ENCODE results near the gene NCOR1. TPM values are rescaled to one million over a fixed set of nuclear protein-coding genes. Genes with fewer than 3 reads are reported as not detected.

Gene NCOR1
- total and polyA plus RNA-seq, 2 of the 8 experiments (the other 6 are each of a cell fraction or from before 2014, with no cell fraction given) = 65.4 to 142 TPM

DNA sequence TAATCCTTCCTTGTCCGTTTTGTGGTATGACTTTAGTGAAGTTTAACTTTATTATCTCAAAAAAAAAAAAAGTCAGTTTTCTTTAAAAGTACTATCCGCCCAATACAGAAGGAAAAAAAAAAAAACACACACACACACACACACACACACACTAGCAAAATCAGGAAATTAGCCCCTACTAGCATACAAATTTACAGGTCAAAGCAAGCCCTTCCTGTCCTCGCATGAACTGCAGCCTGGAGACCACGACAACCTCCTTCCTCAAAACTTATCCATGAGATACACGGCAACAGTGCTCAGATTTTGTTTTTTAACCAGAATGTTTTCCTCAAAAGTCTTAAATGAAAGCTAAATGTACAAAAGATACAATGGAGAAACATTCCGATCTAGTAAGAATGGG lies 16.2 kb downstream of the NCOR1 start:
- Histone ChIP-seq H2AK5ac (ENCODE audit: low read depth, low read length) (no peak overlapping the region), H3K14ac (ENCODE audit: insufficient read length) (no peak overlapping the region), H3K4ac (replicated peaks; ENCODE audit: insufficient read length, low read depth, low read length) (no peak overlapping the region), H2BK120ac (replicated peaks; ENCODE audit: low read depth, low read length) (no peak overlapping the region), H4K8ac (ENCODE audit: extremely low read depth, insufficient read depth, low read length) (no peak overlapping the region), H4K91ac (replicated peaks; ENCODE audit: insufficient read length, low read length) (no peak overlapping the region), H2BK12ac (ENCODE audit: low read depth, low read length) (no peak overlapping the region), H2AFZ (ENCODE audit: low read length) (no peak overlapping the region), H3K79me1 (ENCODE audit: low read depth, low read length) (no peaks in the 10 kb centered on the region), H2BK20ac (ENCODE audit: low read length) (no peak overlapping the region), H3K23ac (ENCODE audit: insufficient read length) (no peak overlapping the region), H3K4me3 (ENCODE audit: extremely low read depth in 1 of 4, insufficient read depth in 2 of 4, low read depth in 3 of 4, low read length in 4 of 4) (peak overlapping the region in 1 of 4 experiments; percentile 43; a peak in 2 of 8 replicates), H3K36me3 (ENCODE audit: control insufficient read depth in 2 of 4, insufficient read depth in 4 of 4, low read length in 3 of 4) (peaks cover 0 to 2% (median under 1%) of the 10 kb centered on the region in 4 experiments; a peak in 4 of 8 replicates), H3K9me3 (ENCODE audit: insufficient read depth in 2 of 2, low read depth in 1 of 2, low read length in 1 of 2) (no peaks in the 10 kb centered on the region), H3K23me2 (ENCODE audit: low read depth, low read length) (0 out of 2 replicates have a peak, but pooled peaks cover 2% of the 10 kb centered on the region), H4K20me1 (replicated peaks in 1 of 2; ENCODE audit: control insufficient read depth in 1 of 2, insufficient read depth in 2 of 2, low read length in 2 of 2) (no peaks in the 10 kb centered on the region), H3K56ac (replicated peaks; ENCODE audit: insufficient read length, low read depth, low read length) (no peak overlapping the region), H4K5ac (ENCODE audit: insufficient read length, low read depth, low read length) (no peak overlapping the region), H2BK5ac (ENCODE audit: low read depth, low read length) (no peak overlapping the region), H2BK15ac (ENCODE audit: low read length) (no peak overlapping the region), H3K79me2 (ENCODE audit: control insufficient read depth in 1 of 2, insufficient read depth in 2 of 2, low read length in 2 of 2) (peaks cover 4 to 75% of the 10 kb centered on the region in 2 experiments), H3K27ac (ENCODE audit: low read depth, low read length) (no peak overlapping the region; the same call in 1 of the 2 replicates), H3K9ac (replicated peaks in 1 of 4; ENCODE audit: extremely low read depth in 1 of 4, low read depth in 3 of 4, low read length in 3 of 4) (no peak overlapping the region), H3K4me1 (replicated peaks in 1 of 4; ENCODE audit: control insufficient read depth in 3 of 4, insufficient read depth in 4 of 4, low read length in 3 of 4) (peaks cover 0 to 4% (median 3%) of the 10 kb centered on the region in 4 experiments; a peak in 4 of 7 replicates), H3K4me2 (ENCODE audit: insufficient read depth in 1 of 2, low read depth in 2 of 2, low read length in 2 of 2) (peak overlapping the region in 1 of 2 experiments; percentile 50; a peak in 3 of 4 replicates), H3K18ac (ENCODE audit: extremely low read depth, low read length) (no peak overlapping the region), H3K27me3 (replicated peaks in 1 of 4; ENCODE audit: control insufficient read depth in 3 of 4, extremely low read depth in 1 of 4, insufficient read depth in 3 of 4, low read length in 3 of 4) (no peaks in the 10 kb centered on the region)
- ChIA-PET CTCF (ENCODE audit: partially characterized antibody) (interaction anchor here (0.6 kb wide), 1 partner anchor 9 kb away, joined by 3 read pairs; no protein-coding TSS in a partner anchor), POLR2A (ENCODE audit: partially characterized antibody) (no interaction called here)
- FAIRE-seq = no peak
- TF ChIP-seq CHD1 (IDR thresholded peaks at IDR 0.05; ENCODE audit: low read depth, low read length) (no peak), KDM1A (IDR thresholded peaks at IDR 0.05; ENCODE audit: borderline replicate concordance, low read length) (no peak), POLR2AphosphoS5 (IDR thresholded peaks at IDR 0.05; ENCODE audit: low read depth, low read length) (no peak), KDM5A (IDR thresholded peaks at IDR 0.05; ENCODE audit: low read length) (no peak), SUZ12 (IDR thresholded peaks at IDR 0.05; ENCODE audit: low read length) (no peak), JUND (IDR thresholded peaks at IDR 0.05; ENCODE audit: low read length) (no peak)
- TF ChIP-seq, protein P1, sequence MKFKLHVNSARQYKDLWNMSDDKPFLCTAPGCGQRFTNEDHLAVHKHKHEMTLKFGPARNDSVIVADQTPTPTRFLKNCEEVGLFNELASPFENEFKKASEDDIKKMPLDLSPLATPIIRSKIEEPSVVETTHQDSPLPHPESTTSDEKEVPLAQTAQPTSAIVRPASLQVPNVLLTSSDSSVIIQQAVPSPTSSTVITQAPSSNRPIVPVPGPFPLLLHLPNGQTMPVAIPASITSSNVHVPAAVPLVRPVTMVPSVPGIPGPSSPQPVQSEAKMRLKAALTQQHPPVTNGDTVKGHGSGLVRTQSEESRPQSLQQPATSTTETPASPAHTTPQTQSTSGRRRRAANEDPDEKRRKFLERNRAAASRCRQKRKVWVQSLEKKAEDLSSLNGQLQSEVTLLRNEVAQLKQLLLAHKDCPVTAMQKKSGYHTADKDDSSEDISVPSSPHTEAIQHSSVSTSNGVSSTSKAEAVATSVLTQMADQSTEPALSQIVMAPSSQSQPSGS (IDR thresholded peaks at IDR 0.05; ENCODE audit: low read length) = no peak
- TF ChIP-seq, protein P2, sequence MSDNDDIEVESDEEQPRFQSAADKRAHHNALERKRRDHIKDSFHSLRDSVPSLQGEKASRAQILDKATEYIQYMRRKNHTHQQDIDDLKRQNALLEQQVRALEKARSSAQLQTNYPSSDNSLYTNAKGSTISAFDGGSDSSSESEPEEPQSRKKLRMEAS (IDR thresholded peaks at IDR 0.05) = no peak
- 57% methylated on average over 6 of the region's 6 CpGs; no CpG with 5 or more reads in 1 of the 2 experiments for WGBS, 2 experiments (ENCODE audit: extremely low coverage in 1 of 2, insufficient coverage in 1 of 2, insufficient read length in 1 of 2, insufficient replicate concordance in 2 of 2, low coverage in 1 of 2, low lambda C conversion rate in 2 of 2, missing lambda C conversion rate in 1 of 2)
- DNase-seq (ENCODE audit: low read depth in 1 of 2, low spot score in 2 of 2) = no peak
